Cardiac muscle cell (in vitro differentiated cells and primary cell): ENCODE data around the gene KLHL36. TPM values are rescaled to one million over a fixed set of nuclear protein-coding genes. Genes with fewer than 3 reads are reported as not detected.
"Not testable (repeated sequence)": the region's sequence is repeated elsewhere in the genome, so short reads cannot be mapped to it uniquely, and the experiment has no call there.

ENCODE experiments used
- DNase-seq, 2 donors: peaks; one replicate each; pipeline versions ENCODE4 v3.0.0 to v3.0.0-alpha.2; 2010 to 2017; ENCODE audit warnings: low read depth in 1 of 2, low spot score in 1 of 2
- H3K27ac ChIP-seq: fragments of 200-600 bp; sonication (generic); 2 replicates; pipeline ENCODE4 v1.5.1; 2016
- H3K27me3 ChIP-seq: fragments of 200-600 bp; sonication (generic); 2 replicates; pipeline ENCODE4 v1.6.0; 2016; ENCODE audit warnings: control low read depth
- H3K36me3 ChIP-seq: fragments of 200-600 bp; sonication (generic); 2 replicates; pipeline ENCODE4 v1.5.1; 2016; ENCODE audit warnings: control low read depth
- H3K4me1 ChIP-seq: fragments of 200-600 bp; sonication (generic); 2 replicates; pipeline ENCODE4 v1.8.1; 2017; ENCODE audit warnings: low read depth, mild to moderate bottlenecking, mixed run types
- H3K4me3 ChIP-seq: fragments of 200-600 bp; sonication (generic); 2 replicates; pipeline ENCODE4 v1.5.1; 2016; ENCODE audit warnings: mild to moderate bottlenecking
- H3K9me3 ChIP-seq: fragments of 200-600 bp; sonication (generic); 2 replicates; pipeline ENCODE4 v1.5.1; 2017; ENCODE audit warnings: low read depth, mild to moderate bottlenecking, control low read depth
- polyA plus RNA-seq: library from polyadenylated mRNA; unstranded; fragments of >200 nt; fragmentation: Nextera tagmentation; extraction: Ambion mirVana; gene quantifications from 2 replicates; pipeline ENCODE4 v1.2.1, GENCODE V29; 2016
- total RNA-seq: library from RNA; depleted of rRNA; stranded (reverse); fragments of >200 nt; gene quantifications from 2 replicates; pipeline ENCODE4 v1.2.3, GENCODE V29; 2016
- TF ChIP-seq, protein P1 (sequence below): IDR thresholded peaks from 2 replicates; pipeline ENCODE4 v1.5.1; 2012; ENCODE audit warnings: low read depth, mild to moderate bottlenecking, low read length

The KLHL36 gene
- total and polyA plus RNA-seq, 2 experiments from 2014 or later, result 14.5 to 53.9 TPM

DNA sequence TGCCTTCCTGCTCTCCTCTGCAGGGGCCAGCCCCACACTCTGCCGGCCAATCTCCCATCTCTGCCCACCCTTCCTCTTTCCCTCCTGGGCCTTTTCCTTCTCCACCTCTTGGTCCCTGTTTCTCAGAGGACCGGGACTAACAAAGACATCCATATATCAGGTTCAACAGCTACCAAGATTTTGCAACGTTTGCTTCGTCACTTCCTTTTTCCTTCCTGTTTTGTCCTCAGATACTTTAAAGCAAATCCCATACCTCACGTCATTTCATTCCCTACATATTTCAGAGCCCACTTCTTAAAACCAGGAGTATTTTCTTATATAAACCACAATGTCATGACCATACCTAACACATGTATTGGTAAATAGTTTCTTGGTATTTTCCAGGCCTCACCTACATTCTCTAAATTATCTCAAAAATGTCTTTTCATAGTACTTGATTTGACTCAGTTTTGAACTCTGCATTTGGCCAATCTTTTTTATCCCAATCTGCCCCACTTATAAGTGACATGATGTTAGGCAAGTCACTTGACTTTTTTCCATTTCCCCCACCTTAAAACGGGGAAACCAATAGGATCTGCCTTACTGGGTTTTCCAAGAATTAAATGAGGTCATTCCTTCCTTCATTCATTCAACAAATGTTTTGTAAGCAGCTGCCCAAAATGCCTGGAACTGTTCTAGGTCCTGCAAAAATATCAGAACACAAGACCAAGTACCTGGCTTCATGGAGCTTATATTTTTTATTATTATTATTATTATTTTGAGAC lies 44.3 kb downstream of the KLHL36 start:
- peak in 1 of 2 donors; percentile 77 for DNase-seq
- H3K27ac ChIP-seq, result no peak overlapping the region
- TF ChIP-seq, protein P1, sequence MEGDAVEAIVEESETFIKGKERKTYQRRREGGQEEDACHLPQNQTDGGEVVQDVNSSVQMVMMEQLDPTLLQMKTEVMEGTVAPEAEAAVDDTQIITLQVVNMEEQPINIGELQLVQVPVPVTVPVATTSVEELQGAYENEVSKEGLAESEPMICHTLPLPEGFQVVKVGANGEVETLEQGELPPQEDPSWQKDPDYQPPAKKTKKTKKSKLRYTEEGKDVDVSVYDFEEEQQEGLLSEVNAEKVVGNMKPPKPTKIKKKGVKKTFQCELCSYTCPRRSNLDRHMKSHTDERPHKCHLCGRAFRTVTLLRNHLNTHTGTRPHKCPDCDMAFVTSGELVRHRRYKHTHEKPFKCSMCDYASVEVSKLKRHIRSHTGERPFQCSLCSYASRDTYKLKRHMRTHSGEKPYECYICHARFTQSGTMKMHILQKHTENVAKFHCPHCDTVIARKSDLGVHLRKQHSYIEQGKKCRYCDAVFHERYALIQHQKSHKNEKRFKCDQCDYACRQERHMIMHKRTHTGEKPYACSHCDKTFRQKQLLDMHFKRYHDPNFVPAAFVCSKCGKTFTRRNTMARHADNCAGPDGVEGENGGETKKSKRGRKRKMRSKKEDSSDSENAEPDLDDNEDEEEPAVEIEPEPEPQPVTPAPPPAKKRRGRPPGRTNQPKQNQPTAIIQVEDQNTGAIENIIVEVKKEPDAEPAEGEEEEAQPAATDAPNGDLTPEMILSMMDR, result no peak
- H3K9me3 ChIP-seq, result no peaks in the 10 kb centered on the region
- H3K4me1 ChIP-seq, result no peaks in the 10 kb centered on the region
- no peak overlapping the region for H3K4me3 ChIP-seq
- H3K27me3 ChIP-seq, result no peaks in the 10 kb centered on the region
- H3K36me3 ChIP-seq, result no peaks in the 10 kb centered on the region

DNA sequence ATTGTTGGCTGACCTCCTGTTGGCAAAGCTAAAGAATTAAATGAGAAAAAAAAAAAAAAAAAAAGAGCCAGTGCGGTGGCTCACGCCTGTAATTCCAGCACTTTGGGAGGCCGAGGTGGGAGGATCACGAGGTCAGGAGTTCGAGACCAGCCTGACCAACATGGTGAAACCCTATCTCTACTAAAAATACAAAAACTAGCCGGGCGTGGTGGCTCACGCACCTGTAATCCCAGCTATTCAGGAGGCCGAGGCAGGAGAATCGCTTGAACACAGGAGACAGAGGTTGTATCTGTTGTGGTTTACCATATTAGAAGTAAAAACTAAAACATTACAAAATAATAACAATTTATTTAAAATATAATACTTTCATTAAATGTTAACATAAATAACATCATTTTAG lies 45.6 kb downstream of the KLHL36 start:
- not testable (repeated sequence) for H3K4me3 ChIP-seq, H3K9me3 ChIP-seq, H3K27ac ChIP-seq, H3K27me3 ChIP-seq, H3K36me3 ChIP-seq, DNase-seq, H3K4me1 ChIP-seq

- Histone ChIP-seq H3K4me3 (no peak overlapping the region), H3K27ac (no peak overlapping the region), H3K9me3 (no peaks in the 10 kb centered on the region), H3K36me3 (no peaks in the 10 kb centered on the region), H3K27me3 (no peaks in the 10 kb centered on the region), H3K4me1 (no peaks in the 10 kb centered on the region)
- TF ChIP-seq, protein P1, result no peak
- no peak for DNase-seq
These were observed 46.7 kb downstream of the KLHL36 start for GRCh38 chr16:84694980-84695379.

GRCh38 chr16:84699147-84699711 lies 50.9 kb downstream of the KLHL36 start:
- Histone ChIP-seq H3K27ac (peak overlapping the region; percentile 77), H3K4me1 (peaks cover 22% of the 10 kb centered on the region)
- TF ChIP-seq, protein P1, result no peak

GRCh38 chr16:84699712-84700445 lies 51.6 kb downstream of the KLHL36 start, which contains the start of gene USP10:
USP10 (plus strand) TSS chr16:84700000; CDS start chr16:84700091, 91 bp downstream.
- Histone ChIP-seq H3K4me1 (peaks cover 29% of the 10 kb centered on the region), H3K9me3 (no peaks in the 10 kb centered on the region), H3K27ac (peak within 1 kb of the TSS; percentile 90), H3K36me3 (no peaks in the 10 kb centered on the region), H3K4me3 (peak within 1 kb of the TSS; percentile 100), H3K27me3 (no peaks in the 10 kb centered on the region)
- DNase-seq, result peak; percentile 82 to 92
- TF ChIP-seq, protein P1, result no peak

More at GRCh38 chr16:84699147-84699711, 50.9 kb downstream of the KLHL36 start:
- Histone ChIP-seq H3K36me3 (no peaks in the 10 kb centered on the region), H3K4me3 (peak overlapping the region; percentile 100), H3K27me3 (no peaks in the 10 kb centered on the region), H3K9me3 (no peaks in the 10 kb centered on the region)
- DNase-seq, result no peak
